DND-41 (cell line): ENCODE measurements around the gene MAST2.
"Not testable (repeated sequence)": the region's sequence is repeated elsewhere in the genome, so short reads cannot be mapped to it uniquely, and the experiment has no call there.

Experiments
- ATAC-seq: fragments of 200-7000 bp; cut with Tn5 transposase; 3 replicates; pipeline ENCODE4 v1.9.1; 2021; ENCODE audit warnings: low read depth; ENCODE audit not compliant: insufficient read depth
- DNase-seq: peaks from one replicate; pipeline ENCODE4 v3.0.0-alpha.2; 2020
- H2AFZ ChIP-seq: 2 replicates; pipeline ENCODE4 v1.6.0; 2012; ENCODE audit warnings: low read depth, low read length
- H3K27ac ChIP-seq: 2 replicates; pipeline ENCODE4 v1.5.1; 2012; ENCODE audit warnings: low read length, inconsistent platforms
- H3K27me3 ChIP-seq: fragments of 200-600 bp; sonication (generic); 2 replicates; pipeline ENCODE4 v1.6.0; 2012; ENCODE audit warnings: low read length, mild to moderate bottlenecking, inconsistent platforms; ENCODE audit not compliant: insufficient read depth, poor library complexity
- H3K36me3 ChIP-seq: 2 replicates; pipeline ENCODE4 v1.5.1; 2012; ENCODE audit warnings: low read length, inconsistent platforms; ENCODE audit not compliant: insufficient read depth
- H3K4me1 ChIP-seq: 2 replicates; pipeline ENCODE4 v1.5.1; 2012; ENCODE audit warnings: mild to moderate bottlenecking, low read length; ENCODE audit not compliant: insufficient read depth
- H3K4me2 ChIP-seq: 2 replicates; pipeline ENCODE4 v1.6.0; 2012; ENCODE audit warnings: mild to moderate bottlenecking, moderate library complexity, low read length, inconsistent platforms; ENCODE audit not compliant: insufficient read depth
- H3K4me3 ChIP-seq, 2 experiments: fragments of 200-600 bp in 1 of 2; shearing (Covaris generic) in 1 of 2; 2 replicates each; pipeline ENCODE4 v1.5.1; 2012 to 2016; ENCODE audit warnings: inconsistent platforms in 2 of 2, low read length in 2 of 2, mild to moderate bottlenecking in 2 of 2, low read depth in 1 of 2, moderate library complexity in 1 of 2
- H3K79me2 ChIP-seq: 2 replicates; pipeline ENCODE4 v1.6.0; 2012; ENCODE audit warnings: low read length, inconsistent platforms; ENCODE audit not compliant: insufficient read depth
- H3K9ac ChIP-seq: 2 replicates; pipeline ENCODE4 v1.6.0; 2012; ENCODE audit warnings: low read depth, mild to moderate bottlenecking, inconsistent platforms, low read length, moderate library complexity
- H3K9me3 ChIP-seq: 2 replicates; pipeline ENCODE4 v1.5.1; 2012; ENCODE audit warnings: low read length, moderate library complexity, mild to moderate bottlenecking, inconsistent platforms; ENCODE audit not compliant: insufficient read depth, severe bottlenecking
- H4K20me1 ChIP-seq: 2 replicates; pipeline ENCODE4 v1.6.0; 2012; ENCODE audit warnings: low read length; ENCODE audit not compliant: insufficient read depth
- CTCF ChIP-seq: IDR thresholded peaks from 2 replicates; pipeline ENCODE4 v1.5.1; 2012; ENCODE audit warnings: borderline replicate concordance, low read length, moderate library complexity, mild to moderate bottlenecking; ENCODE audit not compliant: poor library complexity, severe bottlenecking; ENCODE audit errors: extremely low read depth
- EZH2 ChIP-seq: IDR thresholded peaks from 3 replicates; pipeline ENCODE4 v1.6.1; 2012; ENCODE audit warnings: borderline replicate concordance, low read depth, mild to moderate bottlenecking, moderate library complexity, low read length, inconsistent platforms; ENCODE audit not compliant: severe bottlenecking

MAST2 gene

GRCh38 chr1:46053734-46054133, 250.3 kb downstream of the MAST2 start:
- Histone ChIP-seq H3K4me3 (no peak overlapping the region), H3K9ac (no peak overlapping the region), H3K27me3 (no peaks in the 10 kb centered on the region), H3K4me2 (no peak overlapping the region), H2AFZ (no peak overlapping the region), H3K4me1 (no peaks in the 10 kb centered on the region), H3K36me3 (peaks cover 47% of the 10 kb centered on the region), H3K79me2 (no peaks in the 10 kb centered on the region), H4K20me1 (no peaks in the 10 kb centered on the region), H3K27ac (no peak overlapping the region), H3K9me3 (no peaks in the 10 kb centered on the region)
- ATAC-seq (no peak), DNase-seq (no peak)
- TF ChIP-seq CTCF (no peak), EZH2 (no peak)

- no peak overlapping the region for H3K4me2 ChIP-seq
- no peak overlapping the region for H3K4me3 ChIP-seq
- no peaks in the 10 kb centered on the region for H3K27me3 ChIP-seq
- peaks cover 63% of the 10 kb centered on the region for H3K36me3 ChIP-seq
- TF ChIP-seq CTCF (no peak), EZH2 (no peak)
- no peaks in the 10 kb centered on the region for H3K9me3 ChIP-seq
- H3K27ac ChIP-seq = no peak overlapping the region
- H2AFZ ChIP-seq = no peak overlapping the region
- H3K9ac ChIP-seq = no peak overlapping the region
- no peaks in the 10 kb centered on the region for H3K79me2 ChIP-seq
- no peak for DNase-seq
- no peaks in the 10 kb centered on the region for H4K20me1 ChIP-seq
- ATAC-seq = no peak
- no peaks in the 10 kb centered on the region for H3K4me1 ChIP-seq
Observed at GRCh38 chr1:46056325-46056724, 252.9 kb downstream of the MAST2 start.

- H3K9me3 ChIP-seq, H3K27ac ChIP-seq, DNase-seq, H3K27me3 ChIP-seq, H3K79me2 ChIP-seq, H4K20me1 ChIP-seq, H3K9ac ChIP-seq, H3K4me3 ChIP-seq, H2AFZ ChIP-seq, H3K4me1 ChIP-seq, ATAC-seq, H3K4me2 ChIP-seq: not testable (repeated sequence)
- peaks cover 69% of the 10 kb centered on the region for H3K36me3 ChIP-seq
Observed at GRCh38 chr1:46057215-46057614, 253.8 kb downstream of the MAST2 start.

- Histone ChIP-seq H3K27ac (no peak overlapping the region), H4K20me1 (no peaks in the 10 kb centered on the region), H3K27me3 (no peaks in the 10 kb centered on the region), H3K4me2 (no peak overlapping the region), H3K9me3 (no peaks in the 10 kb centered on the region), H2AFZ (no peak overlapping the region), H3K9ac (no peak overlapping the region), H3K79me2 (no peaks in the 10 kb centered on the region), H3K4me3 (no peak overlapping the region), H3K36me3 (peaks cover 67% of the 10 kb centered on the region), H3K4me1 (peaks cover 9% of the 10 kb centered on the region)
- ATAC-seq (no peak), DNase-seq (no peak)
- TF ChIP-seq EZH2 (no peak), CTCF (no peak)
Observed at GRCh38 chr1:46057781-46058180, 254.4 kb downstream of the MAST2 start.
